ENCODE results near the gene SLC25A44.

GRCh38 chr1:156247460-156248322 lies 53.8 kb downstream of the SLC25A44 start, which contains the start of gene PAQR6:
- TF ChIP-seq CTCF (IDR thresholded peaks at IDR 0.05) (peak in 1 of 12 donors; percentile 18), POLR2A (IDR thresholded peaks at IDR 0.05) (no peak)

Data from heart left ventricle (tissue), 13 donors.